HG03280 (cell line): ENCODE data around the gene C10orf95.
"Not testable (repeated sequence)": the region's sequence is repeated elsewhere in the genome, so short reads cannot be mapped to it uniquely, and the experiment has no call there.

Experiments used
- ATAC-seq: cut with Tn5 transposase; IDR thresholded peaks from one replicate; pipeline ENCODE4 v1.9.1; 2021; ENCODE audit warnings: mild to moderate bottlenecking, moderate library complexity; ENCODE audit not compliant: unreplicated experiment

The C10orf95 gene

DNA sequence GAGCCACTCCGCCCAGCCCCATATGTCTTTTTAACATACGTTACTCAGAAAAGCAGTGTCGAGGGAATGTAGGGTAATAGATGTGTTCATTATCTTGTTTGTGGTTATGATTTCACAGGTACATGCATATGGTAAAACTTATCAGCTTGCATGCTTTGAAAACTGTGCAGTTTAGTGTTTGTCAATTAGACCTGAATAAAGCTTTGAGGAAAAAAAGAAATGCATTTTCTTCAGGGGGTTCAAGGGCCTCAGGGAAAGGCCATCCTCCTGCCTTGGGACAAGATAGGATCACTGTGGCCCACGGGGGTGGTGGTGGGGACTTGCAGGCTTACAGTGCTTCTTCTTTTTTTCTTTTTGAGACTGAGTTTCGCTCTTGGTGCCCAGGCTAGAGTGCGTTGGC is 16.0 kb upstream of the C10orf95 start:
- ATAC-seq = no peak

- ATAC-seq = no peak
Observed at GRCh38 chr10:102465466-102465865, 14.1 kb upstream of the C10orf95 start.

DNA sequence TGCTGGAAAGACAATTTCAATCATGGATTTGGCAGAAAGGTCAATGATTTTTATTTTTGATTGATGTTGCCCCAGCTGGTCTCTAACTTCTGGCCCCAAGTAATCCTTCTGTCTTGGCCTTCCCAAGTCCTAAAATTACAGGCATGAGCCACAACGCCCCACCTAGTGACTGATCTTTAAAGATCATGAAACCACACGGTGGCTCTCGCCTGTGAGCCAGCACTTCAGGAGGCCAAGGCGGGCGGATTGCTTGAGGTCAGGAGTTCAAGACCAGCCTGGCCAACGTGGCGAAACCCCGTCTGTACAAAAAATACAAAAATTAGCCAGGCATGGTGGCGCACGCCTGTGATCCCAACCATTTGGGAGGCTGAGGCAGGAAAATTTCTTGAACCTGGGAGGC is 12.6 kb upstream of the C10orf95 start:
- ATAC-seq = no peak

DNA sequence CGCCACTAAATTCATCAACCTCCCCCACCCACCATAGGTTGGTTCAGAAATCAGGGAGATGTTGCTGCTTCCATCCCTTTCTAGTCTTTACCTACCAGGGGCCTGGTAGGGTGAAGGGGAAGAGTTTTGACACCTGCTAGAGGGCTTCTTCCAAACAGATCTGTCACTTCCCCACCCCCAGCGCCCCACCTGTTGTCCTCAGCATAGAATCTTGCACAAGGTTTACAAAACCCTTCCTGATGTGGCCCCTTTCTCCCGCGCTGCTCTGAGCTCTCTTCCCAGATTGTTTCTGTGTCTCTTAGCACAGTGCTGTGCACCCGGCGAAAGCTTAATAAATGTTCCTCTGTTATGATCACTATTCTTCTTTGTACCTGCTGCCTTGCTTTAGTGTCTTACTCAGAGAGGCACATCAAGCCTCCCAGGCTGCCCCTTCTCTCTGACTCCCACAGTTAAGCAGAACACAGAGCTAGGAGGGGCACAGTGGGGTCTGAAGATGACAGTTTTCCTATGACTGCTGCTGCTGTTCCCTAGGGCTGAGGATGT is 11.2 kb upstream of the C10orf95 start:
- no peak for ATAC-seq

DNA sequence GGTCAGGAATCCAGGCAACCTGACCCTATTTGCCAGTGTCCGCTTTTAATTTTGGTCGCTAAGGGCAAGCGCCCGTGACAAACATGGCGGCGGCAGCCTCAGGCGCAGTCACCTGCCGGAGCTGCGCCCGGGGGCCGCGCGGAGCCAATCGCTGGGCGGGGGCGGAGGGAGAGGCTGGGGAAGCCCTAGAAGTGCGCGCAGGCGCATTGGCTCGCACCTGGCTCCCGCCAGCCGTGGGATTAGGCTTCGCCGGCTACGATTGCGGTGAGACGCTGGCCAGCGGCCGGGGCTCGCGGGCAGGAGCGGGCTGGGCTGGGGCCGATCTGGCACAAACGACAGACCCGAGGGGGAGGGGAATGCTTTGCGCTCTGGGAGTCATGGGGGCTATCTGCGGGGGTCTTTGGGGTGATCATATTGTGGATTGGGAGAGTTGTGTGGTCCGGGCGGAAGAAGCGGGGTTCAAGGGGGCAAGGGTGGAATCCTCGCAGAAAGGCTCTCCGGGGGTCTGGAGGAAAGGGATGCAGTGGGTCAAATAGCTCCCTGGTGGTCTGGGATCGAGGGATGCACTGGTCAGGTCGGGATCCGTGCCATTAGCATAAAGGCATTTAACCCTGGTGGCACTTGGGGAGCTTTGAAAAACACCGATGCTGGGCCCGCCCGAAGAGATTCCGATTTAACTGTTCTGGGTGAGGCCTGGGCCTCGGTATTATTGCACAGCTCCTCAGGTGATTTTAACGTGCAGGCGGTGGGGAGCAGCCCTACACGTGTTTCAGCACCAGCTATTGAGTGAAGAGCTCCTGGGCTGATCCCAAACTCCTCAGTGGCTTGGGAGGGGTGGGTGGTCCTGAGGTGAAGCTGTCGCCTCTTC is 10.1 kb upstream of the C10orf95 start:
- peak; percentile 92 for ATAC-seq

GRCh38 chr10:102460836-102461186 is 9.5 kb upstream of the C10orf95 start:
- peak; percentile 19 for ATAC-seq

DNA sequence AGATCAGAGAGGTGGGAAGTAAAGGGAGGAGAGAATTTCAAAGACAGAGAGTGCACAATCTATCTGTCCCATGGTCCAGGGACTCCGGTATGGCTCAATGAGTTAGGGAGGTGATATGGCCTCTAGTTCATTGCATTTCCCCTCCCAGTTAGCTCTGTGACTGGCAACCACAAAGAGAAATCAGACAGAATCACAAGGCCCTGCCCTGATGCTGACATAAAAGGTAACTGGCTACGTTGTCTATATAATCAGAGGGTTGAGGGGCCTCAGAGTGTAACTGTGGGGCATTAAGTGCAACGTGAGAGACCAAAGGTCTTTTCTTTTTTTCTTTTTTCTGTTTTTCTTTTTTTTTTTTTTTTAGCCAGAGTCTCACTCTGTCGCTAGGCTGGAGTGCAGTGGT is 7.3 kb upstream of the C10orf95 start:
- no peak for ATAC-seq

DNA sequence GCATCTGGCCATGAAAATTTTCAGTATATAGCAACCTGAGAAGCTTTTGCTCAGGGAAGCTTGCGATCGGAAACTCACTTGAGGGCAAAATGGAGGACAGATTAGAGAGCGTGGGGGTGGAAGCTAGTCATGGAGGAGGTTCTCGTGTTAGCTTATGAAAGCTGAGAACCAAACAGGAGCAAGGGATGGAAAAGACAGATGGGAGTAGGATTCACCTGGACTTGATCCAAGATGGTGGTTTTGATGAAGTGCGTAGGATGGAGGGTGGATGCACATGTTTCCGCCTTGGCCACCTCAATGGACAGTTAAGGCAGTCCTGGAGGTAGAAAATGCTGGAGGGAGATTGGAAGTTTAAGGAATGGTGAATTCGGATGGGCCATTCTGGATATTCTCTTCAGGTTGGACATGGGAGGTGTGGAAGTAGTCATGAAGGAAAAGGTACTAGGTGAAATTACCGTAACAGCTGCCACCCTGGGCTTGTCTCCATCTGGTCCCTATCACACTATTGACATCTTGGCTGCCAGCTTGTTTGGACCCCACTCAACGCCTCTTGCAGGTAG is 6.3 kb upstream of the C10orf95 start:
- ATAC-seq = no peak

DNA sequence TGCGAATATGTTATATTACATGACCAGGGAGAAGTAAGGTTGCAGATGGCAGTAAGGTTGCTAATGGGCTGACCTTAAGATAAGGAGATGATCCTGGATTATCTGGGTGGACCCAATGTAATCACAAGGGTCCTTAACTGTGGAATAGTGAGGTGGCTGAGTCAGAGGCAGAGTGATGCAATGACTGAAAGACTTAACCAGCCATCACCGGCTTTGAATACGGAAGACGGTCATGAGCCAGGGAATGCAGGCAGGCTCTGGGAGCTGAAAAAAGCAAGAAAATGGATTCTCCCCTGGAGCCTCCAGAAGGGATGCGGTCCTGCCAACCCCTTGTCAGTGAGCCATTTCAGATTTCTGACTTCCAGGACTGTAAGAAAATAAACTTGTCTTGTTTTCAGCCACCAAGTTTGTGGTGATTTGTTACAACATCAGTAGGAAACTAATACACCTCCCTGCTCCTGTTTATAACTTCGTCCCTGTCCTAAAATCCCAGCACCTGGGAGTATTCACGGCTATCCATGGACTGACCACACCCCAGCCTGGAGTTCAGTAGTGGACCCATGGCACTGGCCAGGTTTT is 4.6 kb upstream of the C10orf95 start:
- no peak for ATAC-seq

- not testable (repeated sequence) for ATAC-seq
Observed at GRCh38 chr10:102454662-102455487, 3.5 kb upstream of the C10orf95 start.

- ATAC-seq = no peak
Observed at GRCh38 chr10:102453502-102453901, 2.2 kb upstream of the C10orf95 start.

- ATAC-seq = no peak
Observed at GRCh38 chr10:102452672-102453340, 1.5 kb upstream of the C10orf95 start.

GRCh38 chr10:102450374-102451104 is 804 bp downstream of the C10orf95 start:
- ATAC-seq = peak; percentile 82

DNA sequence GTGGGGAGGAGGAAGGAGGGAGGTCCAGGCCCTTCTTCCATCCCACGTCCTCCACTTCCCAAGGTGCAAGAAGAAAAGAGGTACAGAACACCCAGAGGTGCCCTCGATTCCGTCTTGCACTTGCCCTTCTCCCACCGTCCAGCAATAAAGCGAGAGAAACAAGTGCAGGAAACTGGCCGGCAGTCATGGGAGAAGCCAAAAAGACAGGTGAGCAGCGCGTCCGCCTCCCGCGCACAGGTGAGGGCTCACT is 1.3 kb downstream of the C10orf95 start:
- no peak for ATAC-seq

DNA sequence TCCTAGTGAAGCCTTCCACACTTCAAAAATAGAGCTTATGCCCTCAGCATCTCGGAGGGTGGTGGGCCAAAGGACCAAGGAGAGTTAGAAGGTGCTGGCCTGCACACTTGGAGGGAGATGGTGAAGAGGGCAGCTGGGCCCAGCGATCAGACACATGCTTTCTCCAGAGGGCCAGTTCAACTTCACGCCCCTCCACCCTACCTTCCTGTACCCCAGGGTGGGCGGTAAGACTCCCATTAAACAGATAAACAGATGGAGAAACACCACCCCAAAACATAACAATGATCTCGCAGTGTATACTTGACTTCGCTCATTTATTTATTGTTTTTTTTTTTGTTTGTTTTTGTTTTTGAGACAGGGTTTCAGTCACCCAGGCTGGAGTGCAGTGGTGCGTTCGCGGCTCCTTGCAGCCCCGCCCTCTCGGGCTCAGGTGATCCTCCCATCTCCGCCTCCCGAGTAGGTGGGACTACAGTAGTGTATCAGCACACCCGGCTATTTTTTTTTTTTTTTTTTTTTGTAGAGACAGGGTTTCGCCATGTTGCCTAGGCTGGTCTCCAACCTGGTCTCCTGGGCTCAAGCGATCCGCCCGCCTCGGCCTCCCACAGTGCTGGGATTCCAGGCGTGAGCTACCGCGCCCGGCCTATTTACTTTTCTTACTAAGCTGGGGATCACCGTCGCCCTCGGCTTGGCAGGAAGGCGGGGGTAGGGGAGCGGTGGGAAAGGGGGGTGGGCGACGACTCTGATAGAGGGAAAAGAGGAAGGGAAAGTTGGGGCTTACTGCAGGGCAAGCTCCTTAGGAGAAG is 1.8 kb downstream of the C10orf95 start:
- ATAC-seq = peak; percentile 57

GRCh38 chr10:102444851-102445250 is 6.5 kb downstream of the C10orf95 start:
- ATAC-seq = no peak

GRCh38 chr10:102438374-102438773 is 13.0 kb downstream of the C10orf95 start:
- ATAC-seq = no peak

DNA sequence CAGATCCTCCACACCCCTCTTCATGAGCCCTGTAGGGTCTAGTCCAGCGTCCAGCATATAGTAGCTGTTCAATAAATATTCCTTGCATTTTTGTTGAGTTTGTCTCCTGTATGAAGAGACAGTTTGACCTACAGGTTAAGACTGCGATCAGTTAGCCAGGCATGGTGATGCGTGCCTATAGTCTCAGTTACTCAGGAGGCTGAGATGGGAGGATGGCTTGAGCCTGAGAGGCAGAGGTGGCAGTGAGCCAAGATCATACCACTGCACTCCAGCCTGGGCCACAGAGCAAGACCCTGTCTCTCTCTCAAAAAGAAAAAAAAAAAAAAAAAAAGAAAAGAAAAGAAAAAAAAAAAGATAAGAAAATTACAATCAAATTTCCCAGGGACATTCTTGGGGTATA is 13.8 kb downstream of the C10orf95 start:
- ATAC-seq = no peak

- no peak for ATAC-seq
Observed at GRCh38 chr10:102436312-102436711, 15.0 kb downstream of the C10orf95 start.
